RWPE2 (cell line): ENCODE data around the gene TFR2.
"Not testable (repeated sequence)": the region's sequence is repeated elsewhere in the genome, so short reads cannot be mapped to it uniquely, and the experiment has no call there.

ENCODE experiments used
- ATAC-seq: fragments of 200-7000 bp; cut with Tn5 transposase; 3 replicates; pipeline ENCODE4 v1.9.1; 2021; ENCODE audit warnings: low read depth
- DNase-seq: peaks from one replicate; pipeline ENCODE4 v3.0.0-alpha.2; 2020; ENCODE audit warnings: low spot score
- H3K27ac ChIP-seq: fragments of 450-650 bp; 2 replicates; pipeline ENCODE4 v1.5.1; 2017; ENCODE audit warnings: mild to moderate bottlenecking; ENCODE audit not compliant: poor library complexity, severe bottlenecking
- H3K27me3 ChIP-seq: fragments of 250-450 bp; sonication (Bioruptor Pico); 2 replicates; pipeline ENCODE4 v1.5.1; 2021; ENCODE audit warnings: mild to moderate bottlenecking, moderate library complexity; ENCODE audit not compliant: insufficient read depth, poor library complexity, severe bottlenecking
- H3K36me3 ChIP-seq: fragments of 250-450 bp; sonication (Bioruptor Pico); 2 replicates; pipeline ENCODE4 v1.5.1; 2020; ENCODE audit warnings: low read depth, mild to moderate bottlenecking, moderate library complexity
- H3K4me1 ChIP-seq: fragments of 250-450 bp; sonication (Bioruptor Pico); 2 replicates; pipeline ENCODE4 v1.5.1; 2021; ENCODE audit warnings: mild to moderate bottlenecking, moderate library complexity; ENCODE audit not compliant: insufficient read depth, poor library complexity, severe bottlenecking
- H3K4me3 ChIP-seq: fragments of 250-450 bp; sonication (Bioruptor Pico); 2 replicates; pipeline ENCODE4 v1.5.1; 2021; ENCODE audit warnings: mild to moderate bottlenecking, moderate library complexity; ENCODE audit not compliant: severe bottlenecking
- H3K9me3 ChIP-seq: fragments of 250-450 bp; sonication (Bioruptor Pico); 2 replicates; pipeline ENCODE4 v1.5.1; 2021; ENCODE audit warnings: mild to moderate bottlenecking, moderate library complexity; ENCODE audit not compliant: severe bottlenecking
- CTCF ChIP-seq: fragments of 450-650 bp; IDR thresholded peaks from one replicate; pipeline ENCODE4 v1.5.1; 2017; ENCODE audit warnings: mild to moderate bottlenecking, moderate library complexity; ENCODE audit not compliant: poor library complexity, severe bottlenecking

Gene TFR2

DNA sequence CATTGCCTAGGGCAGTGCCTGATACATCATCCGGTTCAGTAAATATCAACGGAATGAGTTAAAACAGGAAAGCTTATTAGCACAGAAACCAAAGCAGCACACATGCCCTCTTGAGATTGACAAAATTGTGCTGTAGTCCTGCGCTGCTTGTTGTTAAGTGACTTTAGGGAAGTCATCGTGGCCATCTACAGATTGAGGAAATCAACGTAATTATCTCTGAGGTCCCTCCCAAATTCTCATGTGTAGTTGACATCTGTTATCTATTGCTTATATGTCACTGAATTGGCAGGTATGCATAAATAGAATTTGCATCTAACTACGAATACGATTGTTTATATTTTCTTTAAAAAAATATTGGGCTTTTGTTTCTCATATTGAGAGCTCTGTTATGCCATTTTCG is 28.7 kb upstream of the TFR2 start:
- H3K27ac ChIP-seq = no peak overlapping the region
- H3K36me3 ChIP-seq = no peaks in the 10 kb centered on the region
- DNase-seq (no peak), ATAC-seq (no peak)
- H3K4me1 ChIP-seq = no peaks in the 10 kb centered on the region
- H3K4me3 ChIP-seq = no peak overlapping the region
- no peaks in the 10 kb centered on the region for H3K9me3 ChIP-seq
- H3K27me3 ChIP-seq = no peaks in the 10 kb centered on the region
- no peak for TF ChIP-seq CTCF

- not testable (repeated sequence) for H3K27ac ChIP-seq, H3K4me1 ChIP-seq, H3K27me3 ChIP-seq, DNase-seq, ATAC-seq, H3K4me3 ChIP-seq, H3K9me3 ChIP-seq, H3K36me3 ChIP-seq
These were observed 27.8 kb upstream of the TFR2 start for GRCh38 chr7:100669106-100669505.

GRCh38 chr7:100668069-100668449 is 26.7 kb upstream of the TFR2 start:
- Histone ChIP-seq H3K4me3 (no peak overlapping the region), H3K4me1 (no peaks in the 10 kb centered on the region), H3K27me3 (no peaks in the 10 kb centered on the region), H3K36me3 (no peaks in the 10 kb centered on the region), H3K9me3 (no peaks in the 10 kb centered on the region), H3K27ac (no peak overlapping the region)
- ATAC-seq = no peak
- TF ChIP-seq CTCF = no peak
- no peak for DNase-seq

DNA sequence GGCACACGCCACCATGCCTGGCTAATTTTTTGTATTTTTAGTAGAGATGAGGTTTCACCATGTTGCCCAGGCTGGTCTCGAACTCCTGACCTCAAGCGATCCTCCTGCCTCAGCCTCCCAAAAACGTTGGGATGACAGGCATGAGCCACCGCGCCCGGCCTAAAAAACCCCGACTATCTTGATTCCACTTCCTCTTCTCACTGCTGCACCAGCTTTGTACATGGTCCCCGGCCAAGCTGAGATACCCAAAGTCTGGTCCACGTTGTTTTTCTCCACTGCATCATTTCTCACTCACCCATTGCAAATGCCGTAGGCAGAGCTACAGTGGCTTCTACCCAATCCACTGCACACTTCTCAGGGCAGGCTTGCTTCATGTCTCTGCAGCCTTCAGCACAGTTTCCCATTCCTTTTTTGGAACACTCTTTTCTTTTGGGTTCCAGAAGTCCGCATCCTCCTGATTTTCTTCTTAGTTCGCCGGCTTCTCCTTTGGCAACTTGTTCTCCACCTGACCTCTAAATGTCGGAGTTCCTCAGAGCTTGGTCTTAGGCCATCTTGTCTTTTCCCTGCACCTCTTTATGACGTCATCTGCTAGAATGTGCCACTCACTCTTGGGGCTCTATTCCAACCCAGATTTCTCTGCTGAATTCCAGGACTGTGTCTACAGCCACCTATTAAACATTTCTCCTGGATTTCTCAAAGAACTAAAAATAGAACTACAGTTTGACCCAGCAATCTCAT is 26.1 kb upstream of the TFR2 start:
- no peaks in the 10 kb centered on the region for H3K4me1 ChIP-seq
- H3K36me3 ChIP-seq = no peaks in the 10 kb centered on the region
- no peak for ATAC-seq
- no peak overlapping the region for H3K4me3 ChIP-seq
- H3K27ac ChIP-seq = no peak overlapping the region
- no peak for TF ChIP-seq CTCF
- no peaks in the 10 kb centered on the region for H3K9me3 ChIP-seq
- no peaks in the 10 kb centered on the region for H3K27me3 ChIP-seq
- DNase-seq = no peak

- no peak for ATAC-seq
These were observed 23.9 kb upstream of the TFR2 start for GRCh38 chr7:100665168-100665726.

DNA sequence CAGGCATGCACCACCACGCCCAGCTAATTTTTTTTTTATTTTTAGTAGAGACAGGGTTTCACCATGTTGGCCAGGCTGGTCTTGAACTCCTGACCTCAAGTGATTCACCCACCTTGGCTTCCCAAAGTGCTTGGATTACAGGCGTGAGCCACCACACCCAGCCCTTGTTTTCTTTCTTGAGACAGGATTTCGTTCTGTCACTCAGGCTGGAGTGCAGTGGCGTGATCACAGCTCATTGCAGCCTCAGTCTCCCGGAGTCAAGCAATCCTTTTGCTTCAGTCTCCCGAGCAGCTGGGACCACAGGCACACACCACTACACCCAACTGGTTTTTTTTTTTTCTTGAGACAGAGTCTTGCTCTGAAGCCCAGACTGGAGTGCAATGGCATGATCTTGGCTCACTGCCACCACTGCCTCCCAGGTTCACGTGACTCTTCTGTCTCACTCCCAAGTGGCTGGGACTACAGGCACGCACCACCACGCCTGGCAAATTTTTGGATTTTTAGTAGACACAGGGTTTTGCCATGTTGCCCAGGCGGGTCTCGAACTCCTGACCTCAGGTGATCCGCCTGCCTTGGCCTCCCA is 20.9 kb upstream of the TFR2 start:
- H3K9me3 ChIP-seq, H3K4me1 ChIP-seq, H3K27me3 ChIP-seq, H3K36me3 ChIP-seq, DNase-seq, H3K4me3 ChIP-seq, ATAC-seq, H3K27ac ChIP-seq: not testable (repeated sequence)

More at GRCh38 chr7:100665168-100665726, 23.9 kb upstream of the TFR2 start:
- H3K36me3 ChIP-seq = no peaks in the 10 kb centered on the region
- no peaks in the 10 kb centered on the region for H3K4me1 ChIP-seq
- no peak for DNase-seq
- no peaks in the 10 kb centered on the region for H3K27me3 ChIP-seq
- no peak overlapping the region for H3K27ac ChIP-seq
- no peaks in the 10 kb centered on the region for H3K9me3 ChIP-seq
- H3K4me3 ChIP-seq = no peak overlapping the region
- TF ChIP-seq CTCF = no peak
